Astrocyte of the spinal cord (primary cell): ENCODE measurements around the gene DHRS13.
"Not testable (repeated sequence)": the region's sequence is repeated elsewhere in the genome, so short reads cannot be mapped to it uniquely, and the experiment has no call there.

Experiments used
- DNase-seq: peaks from one replicate; pipeline ENCODE4 v3.0.0; 2011; ENCODE audit warnings: low read depth, low spot score
- H3K4me3 ChIP-seq: 2 replicates; pipeline ENCODE4 v1.5.1; 2011; ENCODE audit warnings: low read depth, mild to moderate bottlenecking, low read length, moderate library complexity
- in situ Hi-C: cut with HindIII; loops from 2 replicates; pipeline ENCODE4 v1.10.0; 2017; ENCODE audit warnings: low sequenced_read_pairs
- TF ChIP-seq, protein P1 (sequence below): IDR thresholded peaks from 2 replicates; pipeline ENCODE4 v1.5.1; 2012; ENCODE audit warnings: low read depth, mild to moderate bottlenecking, low read length, inconsistent platforms

The DHRS13 gene

DNA sequence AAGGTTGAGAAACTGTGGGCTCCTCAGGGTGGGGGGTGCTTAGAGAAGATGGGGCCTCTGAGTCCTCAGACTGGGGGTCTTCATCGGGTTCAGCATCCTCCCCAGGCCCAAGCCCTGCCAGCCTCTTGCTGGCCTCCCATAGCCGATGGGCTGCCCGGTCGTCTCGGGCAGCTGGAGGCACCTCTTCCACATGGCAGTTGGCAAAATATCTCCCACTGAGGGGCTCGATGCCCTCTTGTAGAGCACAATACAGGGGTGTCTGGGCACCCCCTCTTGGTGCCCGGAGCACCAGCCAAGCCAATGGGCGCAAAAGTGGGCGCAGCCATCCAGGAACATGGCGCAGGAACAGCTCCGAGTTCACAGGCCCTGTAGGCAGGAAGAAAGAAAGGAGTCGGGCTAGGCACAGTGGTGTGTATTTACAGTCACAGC, 4.3 kb downstream of the DHRS13 start:
- H3K4me3 ChIP-seq: no peak overlapping the region
- in situ Hi-C loops: no loop called here
- TF ChIP-seq, protein P1, sequence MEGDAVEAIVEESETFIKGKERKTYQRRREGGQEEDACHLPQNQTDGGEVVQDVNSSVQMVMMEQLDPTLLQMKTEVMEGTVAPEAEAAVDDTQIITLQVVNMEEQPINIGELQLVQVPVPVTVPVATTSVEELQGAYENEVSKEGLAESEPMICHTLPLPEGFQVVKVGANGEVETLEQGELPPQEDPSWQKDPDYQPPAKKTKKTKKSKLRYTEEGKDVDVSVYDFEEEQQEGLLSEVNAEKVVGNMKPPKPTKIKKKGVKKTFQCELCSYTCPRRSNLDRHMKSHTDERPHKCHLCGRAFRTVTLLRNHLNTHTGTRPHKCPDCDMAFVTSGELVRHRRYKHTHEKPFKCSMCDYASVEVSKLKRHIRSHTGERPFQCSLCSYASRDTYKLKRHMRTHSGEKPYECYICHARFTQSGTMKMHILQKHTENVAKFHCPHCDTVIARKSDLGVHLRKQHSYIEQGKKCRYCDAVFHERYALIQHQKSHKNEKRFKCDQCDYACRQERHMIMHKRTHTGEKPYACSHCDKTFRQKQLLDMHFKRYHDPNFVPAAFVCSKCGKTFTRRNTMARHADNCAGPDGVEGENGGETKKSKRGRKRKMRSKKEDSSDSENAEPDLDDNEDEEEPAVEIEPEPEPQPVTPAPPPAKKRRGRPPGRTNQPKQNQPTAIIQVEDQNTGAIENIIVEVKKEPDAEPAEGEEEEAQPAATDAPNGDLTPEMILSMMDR: no peak
- DNase-seq: no peak

DNA sequence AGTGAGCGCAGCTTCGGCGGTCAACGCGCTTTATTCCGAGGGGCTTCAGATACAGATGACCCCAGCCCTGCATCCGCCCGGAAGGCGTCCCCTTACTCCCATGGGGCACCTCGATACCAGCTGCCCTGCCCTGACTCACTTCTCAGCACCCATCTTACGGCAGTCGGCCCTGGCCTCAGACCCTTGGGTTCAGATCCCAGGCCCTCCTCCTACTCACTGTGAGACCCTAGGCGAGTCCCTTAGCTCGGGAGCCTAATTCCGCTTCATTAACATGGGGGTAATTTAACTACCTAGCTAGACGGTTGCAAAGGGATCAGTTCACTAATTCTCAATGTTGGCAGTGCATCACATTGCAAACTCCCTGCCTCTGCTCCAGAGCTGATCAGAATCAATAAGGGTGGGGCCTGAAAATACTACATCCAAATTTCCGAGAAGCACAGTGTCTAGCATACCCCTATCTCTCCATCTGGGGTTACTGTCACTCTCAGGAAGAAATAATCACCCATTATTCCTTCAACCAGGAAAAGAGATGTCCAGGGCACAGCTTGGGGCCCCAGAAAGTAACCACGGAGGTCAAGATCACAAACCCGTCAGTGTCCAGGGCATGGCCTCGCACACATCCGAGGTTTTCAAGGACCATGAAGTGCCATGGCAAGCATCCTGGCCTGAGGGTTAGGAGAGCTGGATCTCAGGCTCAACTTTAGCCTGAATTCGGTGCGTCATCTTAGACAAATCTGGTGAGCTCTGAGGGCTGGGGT, 4.9 kb downstream of the DHRS13 start:
- DNase-seq: no peak
- TF ChIP-seq, protein P1: no peak
- in situ Hi-C loops: no loop called here
- peak overlapping the region; percentile 76 for H3K4me3 ChIP-seq

DNA sequence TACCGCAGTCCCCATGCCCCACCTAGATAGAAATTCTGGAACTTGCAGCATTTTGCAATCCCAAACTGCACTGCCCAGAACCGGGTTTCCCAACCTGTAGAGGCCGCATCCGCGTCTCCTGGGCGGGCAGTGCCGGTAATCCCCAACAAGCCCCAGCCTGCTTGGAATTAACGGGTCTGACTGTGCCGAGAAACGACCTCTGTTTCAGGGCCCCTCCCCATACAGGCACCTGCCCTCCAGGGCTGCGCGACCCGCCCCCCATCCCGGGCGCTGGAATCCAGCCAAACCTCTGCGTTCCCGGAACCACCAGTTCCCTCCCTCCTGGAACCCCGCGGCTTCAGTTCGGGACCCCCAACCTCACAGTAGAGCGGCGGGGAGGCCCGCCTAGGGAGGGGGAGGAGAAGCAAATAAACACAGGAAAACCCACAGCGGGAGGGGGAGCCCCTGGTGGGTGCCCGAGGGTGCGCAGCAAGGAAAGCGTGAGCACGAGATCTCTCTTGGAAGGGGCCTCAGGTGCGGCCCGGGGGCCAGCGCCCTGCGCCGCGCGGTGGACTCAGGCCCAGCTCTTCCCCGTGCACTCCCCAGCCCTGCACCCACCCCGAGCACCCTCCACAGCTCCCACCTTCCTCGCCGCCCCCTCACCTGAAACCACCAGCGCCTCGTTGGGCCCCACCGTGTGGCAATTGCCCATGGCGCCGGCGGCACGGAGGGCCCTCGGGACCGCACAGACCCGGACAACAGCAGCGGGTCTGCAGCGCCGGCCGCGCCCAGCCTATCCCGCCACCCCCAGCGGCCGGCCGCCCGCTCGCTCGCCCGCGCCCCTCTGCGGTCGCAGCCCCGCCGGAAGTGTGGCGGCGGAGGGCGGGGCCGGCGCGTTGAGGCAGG, 5.8 kb downstream of the DHRS13 start, which contains the start of gene FLOT2:
Gene FLOT2, minus strand, starts transcription at position 850 of the 885 bp plus-strand sequence. Its CDS starts 159 bp downstream, at position 691.
- peak; percentile 13 for DNase-seq
- peak within 1 kb of the TSS; percentile 76 for H3K4me3 ChIP-seq

DNA sequence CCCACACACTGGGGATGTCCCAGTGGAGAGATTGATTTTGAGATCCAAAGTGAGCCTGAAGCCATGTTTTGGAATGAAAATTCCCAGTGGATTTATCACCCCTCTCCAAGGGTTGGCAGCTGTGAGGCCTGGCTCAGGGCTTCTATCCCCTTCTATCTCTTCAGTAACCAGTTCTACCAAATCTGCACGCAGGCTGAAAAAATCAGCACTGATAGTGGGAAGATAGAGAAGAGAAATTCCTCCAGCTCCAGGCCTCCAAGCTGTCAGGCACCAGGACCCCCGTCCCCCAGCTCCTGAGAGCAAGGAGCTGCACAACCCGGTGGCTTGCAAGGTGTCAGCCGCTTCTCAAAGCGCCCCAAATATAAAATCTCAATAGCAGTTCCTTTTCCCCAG, 6.4 kb downstream of the DHRS13 start:
- H3K4me3 ChIP-seq: peak overlapping the region; percentile 76
- DNase-seq: no peak
- in situ Hi-C loops: no loop called here
- TF ChIP-seq, protein P1: no peak

More for the DNA sequence above, 5.8 kb downstream of the DHRS13 start, which contains the start of gene FLOT2:
- in situ Hi-C loops: no loop called here
- TF ChIP-seq, protein P1: peak; percentile 14

DNA sequence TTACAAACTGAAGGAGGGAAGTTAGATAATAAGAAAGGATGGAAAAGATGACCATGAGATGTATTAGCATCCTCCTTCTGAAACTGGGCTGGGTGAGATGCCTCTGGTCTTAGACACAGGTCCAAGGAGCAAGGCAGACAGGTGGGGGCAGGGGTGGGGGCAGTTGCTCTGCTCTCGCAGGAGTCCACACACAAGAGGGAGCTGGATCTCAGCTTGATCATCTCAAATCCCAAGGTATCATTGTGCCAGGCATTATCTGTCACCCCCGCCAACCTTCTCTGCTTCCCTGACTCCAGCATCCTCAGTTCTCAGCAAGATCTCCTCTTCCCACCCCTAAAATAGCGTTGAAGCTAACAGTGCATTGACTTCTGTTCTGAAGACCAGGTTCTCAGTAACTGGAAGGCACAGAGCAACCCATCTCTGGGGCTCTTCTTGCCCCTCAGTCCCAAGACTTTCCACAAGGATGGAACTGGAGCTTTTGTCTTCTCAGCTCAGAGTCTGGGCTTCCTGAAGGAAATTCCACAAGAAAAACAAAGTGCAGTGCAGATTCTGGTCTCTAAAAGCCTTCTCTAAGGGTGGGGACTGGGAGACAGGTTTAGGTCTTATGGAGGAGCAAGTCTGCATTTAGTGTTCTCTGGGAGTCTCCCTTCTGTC, 7.0 kb downstream of the DHRS13 start:
- H3K4me3 ChIP-seq: no peak overlapping the region
- no peak for DNase-seq
- TF ChIP-seq, protein P1: no peak
- in situ Hi-C loops: no loop called here

DNA sequence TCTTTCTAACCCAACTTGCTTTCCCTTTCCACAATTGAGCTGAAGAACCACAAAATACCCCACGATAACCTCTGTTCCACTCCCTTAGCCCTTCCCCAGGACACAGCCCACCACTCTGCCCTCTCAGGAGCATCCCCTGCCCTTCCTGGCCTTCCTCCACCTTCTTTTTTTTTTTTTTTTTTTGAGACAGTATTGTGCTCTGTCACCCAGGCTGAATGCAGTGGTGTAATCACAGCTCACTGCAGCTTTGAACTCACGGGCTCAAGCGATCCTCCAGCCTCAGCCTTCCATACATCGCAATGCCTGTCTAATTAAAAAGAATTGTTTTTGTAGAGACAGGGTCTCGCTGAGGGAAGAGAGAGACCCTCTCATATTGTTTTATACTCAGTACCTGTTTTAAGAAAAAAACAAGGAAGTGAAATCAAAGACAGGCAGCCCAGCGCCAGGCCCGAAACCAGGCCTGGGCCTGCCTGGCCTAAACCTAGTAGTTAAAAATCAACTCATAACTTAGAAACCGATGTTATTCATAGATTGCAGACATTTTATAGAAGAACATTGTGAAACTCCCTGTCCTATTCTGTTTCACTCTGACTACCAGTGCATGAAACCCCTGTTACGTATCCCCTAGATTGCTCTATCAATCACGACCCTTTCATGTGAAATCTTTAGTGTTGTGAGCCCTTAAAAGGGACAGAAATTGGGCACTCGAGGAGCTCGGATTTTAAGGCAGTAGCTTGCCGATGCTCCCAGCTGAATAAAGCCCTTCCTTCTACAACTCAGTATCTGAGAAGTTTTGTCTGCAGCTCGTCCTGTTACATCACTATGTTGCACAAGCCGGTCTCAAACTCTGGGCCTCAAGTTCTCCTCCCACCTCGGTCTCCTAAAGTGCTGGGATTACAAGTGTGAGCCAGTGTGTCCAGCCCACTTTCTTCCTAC, 9.4 kb downstream of the DHRS13 start:
- H3K4me3 ChIP-seq, DNase-seq, in situ Hi-C loops: not testable (repeated sequence)
